Measurements from ENCODE around the gene JAZF1. TPM values are rescaled to one million over a fixed set of nuclear protein-coding genes. Genes with fewer than 3 reads are reported as not detected.

Gene JAZF1
- total RNA-seq, 1 donor from 2014 or later, result 6.4 TPM

- Mint-ChIP-seq H3K27ac (no peak overlapping the region), H3K27me3 (no peaks in the 10 kb centered on the region), H3K4me3 (ENCODE audit: low read depth) (no peak overlapping the region), H3K36me3 (ENCODE audit: insufficient read depth) (peaks cover 10% of the 10 kb centered on the region), H3K4me1 (ENCODE audit: low read depth) (no peaks in the 10 kb centered on the region), H3K9me3 (ENCODE audit: low read depth) (no peaks in the 10 kb centered on the region)
- TF ChIP-seq, protein P1, sequence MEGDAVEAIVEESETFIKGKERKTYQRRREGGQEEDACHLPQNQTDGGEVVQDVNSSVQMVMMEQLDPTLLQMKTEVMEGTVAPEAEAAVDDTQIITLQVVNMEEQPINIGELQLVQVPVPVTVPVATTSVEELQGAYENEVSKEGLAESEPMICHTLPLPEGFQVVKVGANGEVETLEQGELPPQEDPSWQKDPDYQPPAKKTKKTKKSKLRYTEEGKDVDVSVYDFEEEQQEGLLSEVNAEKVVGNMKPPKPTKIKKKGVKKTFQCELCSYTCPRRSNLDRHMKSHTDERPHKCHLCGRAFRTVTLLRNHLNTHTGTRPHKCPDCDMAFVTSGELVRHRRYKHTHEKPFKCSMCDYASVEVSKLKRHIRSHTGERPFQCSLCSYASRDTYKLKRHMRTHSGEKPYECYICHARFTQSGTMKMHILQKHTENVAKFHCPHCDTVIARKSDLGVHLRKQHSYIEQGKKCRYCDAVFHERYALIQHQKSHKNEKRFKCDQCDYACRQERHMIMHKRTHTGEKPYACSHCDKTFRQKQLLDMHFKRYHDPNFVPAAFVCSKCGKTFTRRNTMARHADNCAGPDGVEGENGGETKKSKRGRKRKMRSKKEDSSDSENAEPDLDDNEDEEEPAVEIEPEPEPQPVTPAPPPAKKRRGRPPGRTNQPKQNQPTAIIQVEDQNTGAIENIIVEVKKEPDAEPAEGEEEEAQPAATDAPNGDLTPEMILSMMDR (IDR thresholded peaks at IDR 0.05; ENCODE audit: unreplicated experiment), result no peak
- DNase-seq (ENCODE audit: low spot score, unreplicated experiment), result no peak
Observed at GRCh38 chr7:27825891-27826290, 354.7 kb downstream of the JAZF1 start.

- TF ChIP-seq, protein P1 (IDR thresholded peaks at IDR 0.05; ENCODE audit: unreplicated experiment), result no peak
- H3K9me3 Mint-ChIP-seq (ENCODE audit: low read depth), result no peaks in the 10 kb centered on the region
- no peaks in the 10 kb centered on the region for H3K27me3 Mint-ChIP-seq
- H3K36me3 Mint-ChIP-seq (ENCODE audit: insufficient read depth), result peaks cover 9% of the 10 kb centered on the region
- no peak for DNase-seq (ENCODE audit: low spot score, unreplicated experiment)
- no peak overlapping the region for H3K27ac Mint-ChIP-seq
- no peaks in the 10 kb centered on the region for H3K4me1 Mint-ChIP-seq (ENCODE audit: low read depth)
- H3K4me3 Mint-ChIP-seq (ENCODE audit: low read depth), result no peak overlapping the region
Observed at GRCh38 chr7:27822245-27822644, 358.4 kb downstream of the JAZF1 start.

GRCh38 chr7:27812706-27813105 lies 367.9 kb downstream of the JAZF1 start:
- DNase-seq (ENCODE audit: low spot score, unreplicated experiment), result no peak
- no peaks in the 10 kb centered on the region for H3K9me3 Mint-ChIP-seq (ENCODE audit: low read depth)
- H3K4me3 Mint-ChIP-seq (ENCODE audit: low read depth), result no peak overlapping the region
- H3K27ac Mint-ChIP-seq, result no peak overlapping the region
- H3K4me1 Mint-ChIP-seq (ENCODE audit: low read depth), result no peaks in the 10 kb centered on the region
- H3K36me3 Mint-ChIP-seq (ENCODE audit: insufficient read depth), result peaks cover 26% of the 10 kb centered on the region
- H3K27me3 Mint-ChIP-seq, result no peaks in the 10 kb centered on the region
- TF ChIP-seq, protein P1 (IDR thresholded peaks at IDR 0.05; ENCODE audit: unreplicated experiment), result no peak

GRCh38 chr7:27810186-27810585 lies 370.4 kb downstream of the JAZF1 start:
- H3K4me3 Mint-ChIP-seq (ENCODE audit: low read depth), result no peak overlapping the region
- no peaks in the 10 kb centered on the region for H3K9me3 Mint-ChIP-seq (ENCODE audit: low read depth)
- TF ChIP-seq, protein P1 (IDR thresholded peaks at IDR 0.05; ENCODE audit: unreplicated experiment), result no peak
- no peak overlapping the region for H3K27ac Mint-ChIP-seq
- no peak for DNase-seq (ENCODE audit: low spot score, unreplicated experiment)
- peaks cover 19% of the 10 kb centered on the region for H3K36me3 Mint-ChIP-seq (ENCODE audit: insufficient read depth)
- no peaks in the 10 kb centered on the region for H3K4me1 Mint-ChIP-seq (ENCODE audit: low read depth)
- H3K27me3 Mint-ChIP-seq, result no peaks in the 10 kb centered on the region

DNA sequence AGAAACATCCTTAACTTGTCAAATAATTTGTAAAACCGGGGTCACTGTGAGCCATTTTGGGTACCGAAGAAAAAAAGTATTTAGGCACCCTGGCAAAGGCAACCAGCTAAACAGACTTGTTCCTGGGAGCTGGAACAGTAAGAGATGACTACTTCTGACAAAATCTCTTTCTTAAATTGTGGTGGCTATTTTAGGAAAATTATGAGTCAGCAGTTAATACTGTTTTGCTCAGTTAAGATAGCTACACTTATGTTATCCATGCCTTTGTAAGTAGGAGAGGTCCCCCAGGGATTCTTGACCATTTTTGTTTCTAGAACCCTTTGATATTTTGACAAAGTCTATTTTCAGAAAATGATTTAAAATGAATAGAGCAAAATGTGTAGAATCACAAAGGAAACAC lies 372.0 kb downstream of the JAZF1 start:
- no peak overlapping the region for H3K27ac Mint-ChIP-seq
- H3K4me3 Mint-ChIP-seq (ENCODE audit: low read depth), result no peak overlapping the region
- no peaks in the 10 kb centered on the region for H3K4me1 Mint-ChIP-seq (ENCODE audit: low read depth)
- TF ChIP-seq, protein P1 (IDR thresholded peaks at IDR 0.05; ENCODE audit: unreplicated experiment), result no peak
- no peaks in the 10 kb centered on the region for H3K27me3 Mint-ChIP-seq
- DNase-seq (ENCODE audit: low spot score, unreplicated experiment), result no peak
- peaks cover 11% of the 10 kb centered on the region for H3K36me3 Mint-ChIP-seq (ENCODE audit: insufficient read depth)
- no peaks in the 10 kb centered on the region for H3K9me3 Mint-ChIP-seq (ENCODE audit: low read depth)

Measured in progenitor cell of endocrine pancreas (in vitro differentiated cells).